Naive thymus-derived CD4-positive, alpha-beta T cell (primary cell): ENCODE results near the gene CREB5. TPM values are rescaled to one million over a fixed set of nuclear protein-coding genes. Genes with fewer than 3 reads are reported as not detected.

ENCODE experiments used
- ATAC-seq: fragments of 150-1000 bp; cut with Tn5 transposase; 2 replicates; pipeline ENCODE4 v1.10.0; 2021; ENCODE audit warnings: mild to moderate bottlenecking, moderate library complexity
- CTCF ChIA-PET: fragments of 350-600 bp; sonication (Branson Sonifier 250); formaldehyde crosslinking; loops from one replicate; lab custom pipeline; 2021; ENCODE audit warnings: antibody characterized with exemption; lab: Charles Lee
- POLR2A ChIA-PET: fragments of 350-600 bp; sonication (Branson Sonifier 250); formaldehyde crosslinking; loops from one replicate; lab custom pipeline; 2021; ENCODE audit warnings: antibody characterized with exemption, inconsistent platforms; lab: Charles Lee
- DNase-seq, 9 donors: peaks; one replicate each; pipeline versions ENCODE4 v3.0.0 to v3.0.0-alpha.2; 2020 to 2022; ENCODE audit warnings: mixed read lengths in 1 of 9
- H3K27ac ChIP-seq: one replicate; pipeline ENCODE4 v1.7.0; 2013; ENCODE audit warnings: mild to moderate bottlenecking, low read depth, low read length, moderate library complexity
- H3K27me3 ChIP-seq, 2 donors: one replicate each; pipeline ENCODE4 v1.7.0; 2013; ENCODE audit warnings: low read length in 2 of 2, mild to moderate bottlenecking in 2 of 2, moderate library complexity in 2 of 2; ENCODE audit not compliant: control insufficient read depth in 2 of 2, insufficient read depth in 2 of 2
- H3K36me3 ChIP-seq, 3 experiments: 1 replicate in 2 of 3; 2 replicates in 1 of 3; pipeline ENCODE4 v1.7.0; 2013; ENCODE audit warnings: low read length in 3 of 3, mild to moderate bottlenecking in 3 of 3, moderate library complexity in 1 of 3; ENCODE audit not compliant: insufficient read depth in 3 of 3, control insufficient read depth in 2 of 3
- H3K4me1 ChIP-seq, 2 donors: one replicate each; pipeline ENCODE4 v1.7.0; 2013; ENCODE audit warnings: low read length in 2 of 2, mild to moderate bottlenecking in 2 of 2, moderate library complexity in 1 of 2; ENCODE audit not compliant: control insufficient read depth in 2 of 2, insufficient read depth in 2 of 2
- H3K4me3 ChIP-seq: 2 replicates; pipeline ENCODE4 v1.7.0; 2013; ENCODE audit warnings: mild to moderate bottlenecking, low read length
- H3K9me3 ChIP-seq, 3 experiments: 1 replicate in 2 of 3; 2 replicates in 1 of 3; pipeline ENCODE4 v1.7.0; 2013; ENCODE audit warnings: low read length in 3 of 3; ENCODE audit not compliant: control insufficient read depth in 2 of 3
- H3K27ac Mint-ChIP-seq, 9 donors: one replicate each; pipeline ENCODE4 v1.8.0; 2020 to 2022; ENCODE audit warnings: mixed read lengths in 9 of 9, mild to moderate bottlenecking in 8 of 9, moderate library complexity in 5 of 9, inconsistent platforms in 2 of 9
- H3K27me3 Mint-ChIP-seq, 5 donors: one replicate each; pipeline ENCODE4 v1.8.0; 2021 to 2022; ENCODE audit warnings: mixed read lengths in 5 of 5, mild to moderate bottlenecking in 1 of 5
- H3K36me3 Mint-ChIP-seq, 5 donors: one replicate each; pipeline ENCODE4 v1.8.0; 2020 to 2022; ENCODE audit warnings: mixed read lengths in 5 of 5, mild to moderate bottlenecking in 3 of 5, inconsistent platforms in 1 of 5
- H3K4me1 Mint-ChIP-seq, 7 donors: one replicate each; pipeline ENCODE4 v1.8.0; 2020 to 2022; ENCODE audit warnings: mixed read lengths in 7 of 7, mild to moderate bottlenecking in 3 of 7, inconsistent platforms in 1 of 7
- H3K4me3 Mint-ChIP-seq, 10 donors: one replicate each; pipeline ENCODE4 v1.8.0; 2020 to 2022; ENCODE audit warnings: mild to moderate bottlenecking in 10 of 10, mixed read lengths in 10 of 10, moderate library complexity in 6 of 10, inconsistent platforms in 2 of 10
- H3K9me3 Mint-ChIP-seq, 11 donors: one replicate each; pipeline ENCODE4 v1.8.0; 2020 to 2022; ENCODE audit warnings: mixed read lengths in 11 of 11, mild to moderate bottlenecking in 4 of 11, inconsistent platforms in 1 of 11, moderate library complexity in 1 of 11
- intact Hi-C, 2 donors: fragments of 100-400 bp; cut with micrococcal nuclease; formaldehyde crosslinking; loops; one replicate each; pipeline ENCODE4 v1.15.1; 2023
- polyA plus RNA-seq, 2 donors: library from polyadenylated mRNA; unstranded; fragments of 300-500 nt; fragmentation: Illumina TruSeq; gene quantifications; one replicate each; pipeline ENCODE4 v1.2.3, GENCODE V29; 2021
- total RNA-seq, 6 experiments: library from RNA in 5 of 6; stranded (reverse) in 5 of 6; gene quantifications; 1 replicate in 5 of 6; 2 replicates in 1 of 6; pipeline ENCODE4 v1.2.3 and lab custom pipeline; 2021 to 2026

The CREB5 gene
- total and polyA plus RNA-seq, 7 experiments from 2014 or later: 0.22 to 18.4 (median 3.6) TPM; not detected in 4

- no peak for ATAC-seq
These were observed 302.3 kb downstream of the CREB5 start for GRCh38 chr7:28714459-28715120.

GRCh38 chr7:28717445-28718054, 305.2 kb downstream of the CREB5 start:
- no peaks in the 10 kb centered on the region for H3K9me3 ChIP-seq
- Mint-ChIP-seq H3K4me1 (no peaks in the 10 kb centered on the region), H3K9me3 (peaks cover 0 to 3% (median 0%) of the 10 kb centered on the region in 11 donors), H3K36me3 (no peaks in the 10 kb centered on the region), H3K4me3 (no peak overlapping the region), H3K27me3 (peaks cover 2 to 29% (median 15%) of the 10 kb centered on the region in 5 donors), H3K27ac (no peak overlapping the region)
- H3K27me3 ChIP-seq: no peaks in the 10 kb centered on the region
- H3K27ac ChIP-seq: no peak overlapping the region
- ChIA-PET CTCF (no interaction called here), POLR2A (no interaction called here)
- H3K4me3 ChIP-seq: no peak overlapping the region
- DNase-seq (no peak), ATAC-seq (no peak)
- no peaks in the 10 kb centered on the region for H3K4me1 ChIP-seq
- intact Hi-C loops: no loop called here
- no peaks in the 10 kb centered on the region for H3K36me3 ChIP-seq

More at GRCh38 chr7:28714459-28715120, 302.3 kb downstream of the CREB5 start:
- no peak for DNase-seq
- POLR2A ChIA-PET: no interaction called here
- intact Hi-C loops: no loop called here
- Mint-ChIP-seq H3K9me3 (peaks cover 0 to 5% (median 0%) of the 10 kb centered on the region in 11 donors), H3K4me3 (no peak overlapping the region), H3K4me1 (no peaks in the 10 kb centered on the region), H3K36me3 (no peaks in the 10 kb centered on the region), H3K27me3 (peaks cover 2 to 22% (median 14%) of the 10 kb centered on the region in 5 donors), H3K27ac (no peak overlapping the region)
- no peaks in the 10 kb centered on the region for H3K9me3 ChIP-seq
- no peak overlapping the region for H3K27ac ChIP-seq
- CTCF ChIA-PET: no interaction called here
- H3K27me3 ChIP-seq: no peaks in the 10 kb centered on the region
- H3K4me3 ChIP-seq: no peak overlapping the region
- H3K4me1 ChIP-seq: no peaks in the 10 kb centered on the region
- H3K36me3 ChIP-seq: no peaks in the 10 kb centered on the region

DNA sequence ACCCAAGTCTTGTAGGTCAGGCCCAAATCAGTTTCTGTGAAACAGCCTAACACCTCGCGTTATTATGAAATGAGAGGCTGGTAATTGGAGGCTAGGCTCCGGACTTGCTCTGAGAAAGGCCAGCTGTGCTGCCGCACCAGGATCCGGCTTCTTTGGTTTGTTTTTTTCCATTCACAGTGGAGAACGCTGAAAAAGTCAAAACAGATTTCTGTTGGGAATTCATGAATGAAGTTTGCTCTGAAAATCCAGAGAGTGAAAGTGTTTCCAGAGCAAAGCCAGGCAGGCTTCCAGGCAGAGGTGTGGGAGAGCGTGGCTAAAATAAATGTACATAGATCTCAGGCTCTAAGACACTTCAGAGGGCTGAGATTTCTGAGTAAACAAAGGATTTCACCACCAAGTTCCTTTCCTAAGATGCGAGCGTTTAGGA, 305.8 kb downstream of the CREB5 start:
- H3K4me1 ChIP-seq: no peaks in the 10 kb centered on the region
- Mint-ChIP-seq H3K4me3 (no peak overlapping the region), H3K9me3 (peaks cover 0 to 3% (median 0%) of the 10 kb centered on the region in 11 donors), H3K4me1 (no peaks in the 10 kb centered on the region), H3K27ac (no peak overlapping the region), H3K27me3 (peaks cover 2 to 29% (median 15%) of the 10 kb centered on the region in 5 donors), H3K36me3 (no peaks in the 10 kb centered on the region)
- no peaks in the 10 kb centered on the region for H3K27me3 ChIP-seq
- no peak for DNase-seq
- ChIA-PET POLR2A (no interaction called here), CTCF (no interaction called here)
- H3K9me3 ChIP-seq: no peaks in the 10 kb centered on the region
- no peak overlapping the region for H3K4me3 ChIP-seq
- no peak overlapping the region for H3K27ac ChIP-seq
- ATAC-seq: no peak
- no peaks in the 10 kb centered on the region for H3K36me3 ChIP-seq
- intact Hi-C loops: no loop called here

GRCh38 chr7:28718545-28718944, 306.2 kb downstream of the CREB5 start:
- peaks cover 0 to 3% (median 0%) of the 10 kb centered on the region in 11 donors for H3K9me3 Mint-ChIP-seq
- no peaks in the 10 kb centered on the region for H3K27me3 ChIP-seq
- no peaks in the 10 kb centered on the region for H3K36me3 ChIP-seq
- H3K4me1 ChIP-seq: no peaks in the 10 kb centered on the region
- no peak for DNase-seq
- H3K9me3 ChIP-seq: no peaks in the 10 kb centered on the region
- ChIA-PET CTCF (no interaction called here), POLR2A (no interaction called here)
- H3K36me3 Mint-ChIP-seq: no peaks in the 10 kb centered on the region
- H3K4me3 Mint-ChIP-seq: no peak overlapping the region
- H3K4me1 Mint-ChIP-seq: no peaks in the 10 kb centered on the region
- no peak overlapping the region for H3K27ac ChIP-seq
- no peak for ATAC-seq
- intact Hi-C loops: no loop called here
- no peak overlapping the region for H3K4me3 ChIP-seq
- peaks cover 2 to 28% (median 15%) of the 10 kb centered on the region in 5 donors for H3K27me3 Mint-ChIP-seq
- H3K27ac Mint-ChIP-seq: no peak overlapping the region

DNA sequence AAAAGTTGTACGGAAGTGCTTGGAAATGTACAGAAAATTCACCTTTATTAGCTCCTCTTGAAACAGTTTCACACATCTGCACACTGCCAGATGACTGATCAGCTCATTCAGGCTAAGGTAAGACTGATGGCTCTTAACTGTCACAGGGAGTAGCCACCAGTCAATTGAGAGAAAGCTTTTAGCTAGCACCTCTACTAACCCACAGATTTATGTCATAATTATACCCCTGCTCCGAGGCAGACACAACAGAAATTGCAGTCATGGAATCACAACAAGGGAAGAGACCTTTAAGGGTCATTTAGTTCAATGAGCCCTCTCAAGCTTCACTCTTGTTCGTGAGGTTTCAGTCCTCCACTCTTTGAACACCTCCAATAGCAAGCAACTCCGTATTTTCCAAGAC, 310.4 kb downstream of the CREB5 start:
- H3K27ac ChIP-seq: no peak overlapping the region
- intact Hi-C loops: no loop called here
- no peak overlapping the region for H3K27ac Mint-ChIP-seq
- no peaks in the 10 kb centered on the region for H3K4me1 Mint-ChIP-seq
- DNase-seq (no peak), ATAC-seq (no peak)
- H3K36me3 ChIP-seq: no peaks in the 10 kb centered on the region
- no peak overlapping the region for H3K4me3 Mint-ChIP-seq
- no peak overlapping the region for H3K4me3 ChIP-seq
- H3K27me3 ChIP-seq: no peaks in the 10 kb centered on the region
- no peaks in the 10 kb centered on the region for H3K36me3 Mint-ChIP-seq
- peaks cover 4 to 24% (median 8%) of the 10 kb centered on the region in 5 donors for H3K27me3 Mint-ChIP-seq
- ChIA-PET POLR2A (no interaction called here), CTCF (no interaction called here)
- H3K4me1 ChIP-seq: no peaks in the 10 kb centered on the region
- H3K9me3 ChIP-seq: no peaks in the 10 kb centered on the region
- peaks cover 0 to 3% (median 0%) of the 10 kb centered on the region in 11 donors for H3K9me3 Mint-ChIP-seq

- no peaks in the 10 kb centered on the region for H3K4me1 ChIP-seq
- H3K9me3 Mint-ChIP-seq: peaks cover 0 to 3% (median 0%) of the 10 kb centered on the region in 11 donors
- no peaks in the 10 kb centered on the region for H3K4me1 Mint-ChIP-seq
- H3K4me3 ChIP-seq: no peak overlapping the region
- intact Hi-C loops: no loop called here
- no peak for ATAC-seq
- no peak overlapping the region for H3K27ac Mint-ChIP-seq
- H3K36me3 ChIP-seq: no peaks in the 10 kb centered on the region
- peaks cover 0 to 18% (median 4%) of the 10 kb centered on the region in 5 donors for H3K27me3 Mint-ChIP-seq
- no peaks in the 10 kb centered on the region for H3K9me3 ChIP-seq
- H3K36me3 Mint-ChIP-seq: no peaks in the 10 kb centered on the region
- no peak for DNase-seq
- no peak overlapping the region for H3K4me3 Mint-ChIP-seq
- ChIA-PET CTCF (no interaction called here), POLR2A (no interaction called here)
- H3K27ac ChIP-seq: no peak overlapping the region
- no peaks in the 10 kb centered on the region for H3K27me3 ChIP-seq
These were observed 311.0 kb downstream of the CREB5 start for GRCh38 chr7:28723336-28723735.

DNA sequence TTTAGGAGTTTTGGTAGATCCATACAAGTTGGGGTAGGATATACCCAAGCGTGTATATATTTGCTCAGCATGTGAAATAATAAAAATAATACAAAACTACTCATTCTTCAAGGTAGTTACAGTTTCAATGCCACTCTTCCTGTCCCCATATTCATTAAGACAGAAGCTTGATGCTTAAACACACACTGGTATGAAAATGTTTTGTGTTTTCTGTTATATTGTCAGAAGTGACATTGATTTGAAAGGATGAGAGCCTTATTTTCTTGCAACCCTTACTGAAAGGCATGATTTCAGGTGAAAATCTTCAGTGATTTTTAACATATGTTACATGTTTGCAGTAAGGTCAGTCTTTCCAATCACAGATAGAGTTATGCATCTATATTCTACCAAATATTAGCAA, 312.2 kb downstream of the CREB5 start:
- Histone ChIP-seq H3K9me3 (no peaks in the 10 kb centered on the region), H3K4me1 (no peaks in the 10 kb centered on the region), H3K27ac (no peak overlapping the region), H3K4me3 (no peak overlapping the region), H3K36me3 (no peaks in the 10 kb centered on the region), H3K27me3 (no peaks in the 10 kb centered on the region)
- Mint-ChIP-seq H3K27me3 (peaks cover 0 to 11% (median 4%) of the 10 kb centered on the region in 5 donors), H3K4me1 (no peaks in the 10 kb centered on the region), H3K9me3 (peaks cover 0 to 3% (median 0%) of the 10 kb centered on the region in 11 donors), H3K36me3 (no peaks in the 10 kb centered on the region), H3K4me3 (no peak overlapping the region), H3K27ac (no peak overlapping the region)
- no peak for DNase-seq
- ATAC-seq: no peak
- CTCF ChIA-PET: no interaction called here
- intact Hi-C loops: no loop called here
- POLR2A ChIA-PET: no interaction called here
